ENCODE data around the gene HES4. TPM values are rescaled to one million over a fixed set of nuclear protein-coding genes. Genes with fewer than 3 reads are reported as not detected.
A peak's percentile ranks its signal among the peaks of the same experiment; 100 is the strongest.
"Not testable (repeated sequence)": the region's sequence is repeated elsewhere in the genome, so short reads cannot be mapped to it uniquely, and the experiment has no call there.

Gene HES4
- total RNA-seq, 1 donor from 2014 or later, result 21.4 TPM

GRCh38 chr1:1019122-1019999 is 19.5 kb upstream of the HES4 start:
- peak; percentile 83 for DNase-seq
- peaks cover 39% of the 10 kb centered on the region for H3K4me1 ChIP-seq
- peak overlapping the region; percentile 77 for H3K4me3 ChIP-seq
- H3K9me3 ChIP-seq, result no peaks in the 10 kb centered on the region
- H3K27ac ChIP-seq, result peak overlapping the region; percentile 84
- H3K27me3 ChIP-seq (ENCODE audit: low read depth), result no peaks in the 10 kb centered on the region
- H3K36me3 ChIP-seq, result no peaks in the 10 kb centered on the region
- peak; percentile 89 to 93 for ATAC-seq
- peak; percentile 43 for TF ChIP-seq CTCF (IDR thresholded peaks at IDR 0.05)
- intact Hi-C loops (cut with DNase I), result no loop called here

- intact Hi-C loops (cut with DNase I); H3K9me3 ChIP-seq; H3K27me3 ChIP-seq (ENCODE audit: low read depth); ATAC-seq; H3K27ac ChIP-seq; DNase-seq; H3K36me3 ChIP-seq; H3K4me3 ChIP-seq: not testable (repeated sequence)
- H3K4me1 ChIP-seq, result peaks cover 40% of the 10 kb centered on the region
Observed at GRCh38 chr1:1018321-1018685, 18.4 kb upstream of the HES4 start.

GRCh38 chr1:1017397-1018320 is 17.8 kb upstream of the HES4 start:
- H3K27ac ChIP-seq; H3K4me3 ChIP-seq; ATAC-seq; H3K36me3 ChIP-seq; H3K27me3 ChIP-seq (ENCODE audit: low read depth); intact Hi-C loops (cut with DNase I); H3K9me3 ChIP-seq; DNase-seq: not testable (repeated sequence)
- peaks cover 43% of the 10 kb centered on the region for H3K4me1 ChIP-seq

- ATAC-seq, result no peak
- Histone ChIP-seq H3K36me3 (no peaks in the 10 kb centered on the region), H3K27me3 (ENCODE audit: low read depth) (no peaks in the 10 kb centered on the region), H3K27ac (peak overlapping the region; percentile 91), H3K4me3 (peak overlapping the region; percentile 64), H3K9me3 (no peaks in the 10 kb centered on the region), H3K4me1 (peaks cover 28% of the 10 kb centered on the region)
- intact Hi-C loops (cut with DNase I), result no loop called here
- no peak for DNase-seq
- peak; percentile 37 for TF ChIP-seq CTCF (IDR thresholded peaks at IDR 0.05)
Observed at GRCh38 chr1:1014799-1015681, 15.1 kb upstream of the HES4 start.

GRCh38 chr1:1013922-1014648 is 14.2 kb upstream of the HES4 start:
- H3K9me3 ChIP-seq, result no peaks in the 10 kb centered on the region
- H3K36me3 ChIP-seq, result no peaks in the 10 kb centered on the region
- peaks cover 27% of the 10 kb centered on the region for H3K4me1 ChIP-seq
- intact Hi-C loops (cut with DNase I), result no loop called here
- ATAC-seq, result peak; percentile 2 to 5
- peak overlapping the region; percentile 91 for H3K27ac ChIP-seq
- peak overlapping the region; percentile 64 for H3K4me3 ChIP-seq
- no peak for DNase-seq
- TF ChIP-seq CTCF (IDR thresholded peaks at IDR 0.05), result no peak
- no peaks in the 10 kb centered on the region for H3K27me3 ChIP-seq (ENCODE audit: low read depth)

Measured in lower lobe of right lung (tissue), 2 donors.